Mesothelial cell of epicardium (in vitro differentiated cells): ENCODE measurements around the gene HEXIM2. TPM values are rescaled to one million over a fixed set of nuclear protein-coding genes. Genes with fewer than 3 reads are reported as not detected.
"Not testable (repeated sequence)": the region's sequence is repeated elsewhere in the genome, so short reads cannot be mapped to it uniquely, and the experiment has no call there.

Experiments
- DNase-seq, 2 experiments: peaks; one replicate each; pipeline ENCODE4 v3.0.0; 2021; ENCODE audit warnings: low spot score in 2 of 2; ENCODE audit not compliant: unreplicated experiment in 2 of 2
- H3K27ac Mint-ChIP-seq: 2 replicates; pipeline ENCODE4 v1.8.0; 2021; ENCODE audit warnings: mixed read lengths
- H3K27me3 Mint-ChIP-seq: 2 replicates; pipeline ENCODE4 v1.8.0; 2021; ENCODE audit warnings: low read depth, mixed read lengths
- H3K36me3 Mint-ChIP-seq: 2 replicates; pipeline ENCODE4 v1.8.0; 2021; ENCODE audit warnings: mixed read lengths
- H3K4me1 Mint-ChIP-seq: 2 replicates; pipeline ENCODE4 v1.8.0; 2021; ENCODE audit warnings: mixed read lengths
- H3K4me3 Mint-ChIP-seq: 2 replicates; pipeline ENCODE4 v1.8.0; 2021; ENCODE audit warnings: mild to moderate bottlenecking, moderate library complexity, mixed read lengths
- H3K9me3 Mint-ChIP-seq: 2 replicates; pipeline ENCODE4 v1.8.0; 2021; ENCODE audit warnings: mixed read lengths
- CTCF ChIP-seq: fragments of 200-600 bp; sonication (generic); IDR thresholded peaks from one replicate; pipeline ENCODE4 v1.5.0; 2021; ENCODE audit warnings: antibody characterized with exemption; ENCODE audit not compliant: unreplicated experiment
- total RNA-seq: library from RNA; stranded (reverse); gene quantifications from 3 replicates; pipeline ENCODE4 v1.2.1, GENCODE V29; 2021

Gene HEXIM2
- total RNA-seq, 1 donor from 2014 or later, result 6.5 TPM

- no peaks in the 10 kb centered on the region for H3K27me3 Mint-ChIP-seq
- H3K9me3 Mint-ChIP-seq, result no peaks in the 10 kb centered on the region
- H3K36me3 Mint-ChIP-seq, result no peaks in the 10 kb centered on the region
- TF ChIP-seq CTCF, result no peak
- no peak overlapping the region for H3K27ac Mint-ChIP-seq
- no peak for DNase-seq
- no peak overlapping the region for H3K4me3 Mint-ChIP-seq
- peaks cover 16% of the 10 kb centered on the region for H3K4me1 Mint-ChIP-seq
These were observed 33.7 kb downstream of the HEXIM2 start for GRCh38 chr17:45195424-45195823.

- Mint-ChIP-seq H3K9me3 (no peaks in the 10 kb centered on the region), H3K27ac (peak overlapping the region; percentile 81), H3K27me3 (no peaks in the 10 kb centered on the region), H3K36me3 (no peaks in the 10 kb centered on the region), H3K4me3 (no peak overlapping the region), H3K4me1 (peaks cover 20% of the 10 kb centered on the region)
- no peak for TF ChIP-seq CTCF
- no peak for DNase-seq
These were observed 35.4 kb downstream of the HEXIM2 start for GRCh38 chr17:45197108-45197507.

- Mint-ChIP-seq H3K36me3 (no peaks in the 10 kb centered on the region), H3K9me3 (no peaks in the 10 kb centered on the region), H3K4me3 (peak overlapping the region; percentile 30), H3K27ac (peak overlapping the region; percentile 87), H3K4me1 (peaks cover 20% of the 10 kb centered on the region), H3K27me3 (no peaks in the 10 kb centered on the region)
- TF ChIP-seq CTCF, result peak; percentile 88
- peak; percentile 85 to 96 for DNase-seq
These were observed 36.1 kb downstream of the HEXIM2 start for GRCh38 chr17:45197555-45198334.

GRCh38 chr17:45200701-45201100 is 39.0 kb downstream of the HEXIM2 start:
- DNase-seq, result no peak
- TF ChIP-seq CTCF, result no peak
- H3K9me3 Mint-ChIP-seq, result peaks cover 5% of the 10 kb centered on the region

GRCh38 chr17:45201457-45201856 is 39.8 kb downstream of the HEXIM2 start:
- Mint-ChIP-seq H3K9me3 (peaks cover 5% of the 10 kb centered on the region), H3K27me3 (no peaks in the 10 kb centered on the region), H3K4me1 (peaks cover 20% of the 10 kb centered on the region), H3K36me3 (no peaks in the 10 kb centered on the region), H3K4me3 (no peak overlapping the region), H3K27ac (no peak overlapping the region)
- no peak for TF ChIP-seq CTCF
- DNase-seq, result no peak

More at GRCh38 chr17:45200701-45201100, 39.0 kb downstream of the HEXIM2 start:
- no peak overlapping the region for H3K4me3 Mint-ChIP-seq
- no peaks in the 10 kb centered on the region for H3K27me3 Mint-ChIP-seq
- no peak overlapping the region for H3K27ac Mint-ChIP-seq
- H3K4me1 Mint-ChIP-seq, result peaks cover 20% of the 10 kb centered on the region
- H3K36me3 Mint-ChIP-seq, result no peaks in the 10 kb centered on the region

GRCh38 chr17:45201880-45202279 is 40.2 kb downstream of the HEXIM2 start:
- H3K9me3 Mint-ChIP-seq, H3K36me3 Mint-ChIP-seq, DNase-seq, H3K4me3 Mint-ChIP-seq, H3K27me3 Mint-ChIP-seq, H3K27ac Mint-ChIP-seq: not testable (repeated sequence)
- H3K4me1 Mint-ChIP-seq, result peaks cover 16% of the 10 kb centered on the region
